Measurements from ENCODE around the gene ARID1B. TPM values are rescaled to one million over a fixed set of nuclear protein-coding genes. Genes with fewer than 3 reads are reported as not detected.
A peak's percentile ranks its signal among the peaks of the same experiment; 100 is the strongest.

Gene ARID1B
- polyA plus RNA-seq, 4 donors = 7.3 to 43.5 (median 17.0) TPM

GRCh38 chr6:156925718-156926607 lies 148.8 kb downstream of the ARID1B start:
- FAIRE-seq = no peak

DNA sequence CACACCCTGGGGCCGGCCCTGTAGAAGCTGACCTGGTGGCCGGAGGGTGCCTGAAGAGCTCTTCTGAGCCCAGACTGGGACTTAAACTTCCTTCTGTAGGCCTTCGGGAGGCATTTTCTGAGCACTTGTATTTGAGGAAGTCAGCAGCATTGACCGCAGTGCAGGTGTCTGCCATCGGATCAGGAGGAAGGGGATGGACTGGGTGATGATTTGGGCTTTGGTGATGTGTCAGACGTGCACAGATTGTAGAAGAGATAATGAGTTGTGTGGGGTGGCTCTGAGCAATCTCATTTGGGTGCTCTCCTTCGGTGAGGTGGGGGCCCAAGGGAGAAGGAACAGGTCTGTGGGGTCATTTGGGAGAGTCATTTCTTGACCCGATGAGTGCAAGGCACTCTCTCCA lies 150.9 kb downstream of the ARID1B start:
- 88 to 98% (median 89%) methylated on average over 8 of the region's 8 CpGs for WGBS, 3 donors
- peaks cover 4 to 13% (median 6%) of the 10 kb centered on the region in 3 donors for H3K4me1 ChIP-seq (ENCODE audit: control insufficient read depth in 3 of 3, insufficient read depth in 2 of 3, low read depth in 1 of 3, low read length in 2 of 3)
- H3K4me3 ChIP-seq (ENCODE audit: low read depth in 1 of 3, low read length in 3 of 3) = no peak overlapping the region
- no peaks in the 10 kb centered on the region for H3K9me3 ChIP-seq (ENCODE audit: control insufficient read depth in 2 of 2, insufficient read depth in 1 of 2, low read depth in 1 of 2, low read length in 1 of 2)
- DNase-seq (no peak), FAIRE-seq (no peak)
- H3K36me3 ChIP-seq (ENCODE audit: control insufficient read depth in 3 of 3, insufficient read depth in 2 of 3, low read depth in 1 of 3, low read length in 3 of 3) = peaks cover 0 to 13% (median 0%) of the 10 kb centered on the region in 3 donors
- no peak overlapping the region for H3K27ac ChIP-seq (ENCODE audit: low read depth in 1 of 3, low read length in 2 of 3)
- no peaks in the 10 kb centered on the region for H3K27me3 ChIP-seq (ENCODE audit: control insufficient read depth in 3 of 3, insufficient read depth in 3 of 3, low read length in 3 of 3)

More at GRCh38 chr6:156925718-156926607, 148.8 kb downstream of the ARID1B start:
- peak; percentile 16 to 20 for DNase-seq
- Histone ChIP-seq H3K27me3 (ENCODE audit: control insufficient read depth in 3 of 3, insufficient read depth in 3 of 3, low read length in 3 of 3) (no peaks in the 10 kb centered on the region), H3K4me1 (ENCODE audit: control insufficient read depth in 3 of 3, insufficient read depth in 2 of 3, low read depth in 1 of 3, low read length in 2 of 3) (peaks cover 0 to 6% (median 6%) of the 10 kb centered on the region in 3 donors), H3K4me3 (ENCODE audit: low read depth in 1 of 3, low read length in 3 of 3) (no peak overlapping the region), H3K9me3 (ENCODE audit: control insufficient read depth in 2 of 2, insufficient read depth in 1 of 2, low read depth in 1 of 2, low read length in 1 of 2) (no peaks in the 10 kb centered on the region), H3K27ac (ENCODE audit: low read depth in 1 of 3, low read length in 2 of 3) (no peak overlapping the region), H3K36me3 (ENCODE audit: control insufficient read depth in 3 of 3, insufficient read depth in 2 of 3, low read depth in 1 of 3, low read length in 3 of 3) (peaks cover 0 to 13% (median 0%) of the 10 kb centered on the region in 3 donors)
- WGBS, 3 donors = 52 to 65% (median 65%) methylated on average over 3 of the region's 3 CpGs

GRCh38 chr6:156928972-156929371 lies 151.8 kb downstream of the ARID1B start:
- no peak for FAIRE-seq
- H3K27me3 ChIP-seq (ENCODE audit: control insufficient read depth in 3 of 3, insufficient read depth in 3 of 3, low read length in 3 of 3) = no peaks in the 10 kb centered on the region
- H3K36me3 ChIP-seq (ENCODE audit: control insufficient read depth in 3 of 3, insufficient read depth in 2 of 3, low read depth in 1 of 3, low read length in 3 of 3) = peaks cover 0 to 13% (median 0%) of the 10 kb centered on the region in 3 donors
- H3K4me3 ChIP-seq (ENCODE audit: low read depth in 1 of 3, low read length in 3 of 3) = no peak overlapping the region
- no peak for DNase-seq
- no peak overlapping the region for H3K27ac ChIP-seq (ENCODE audit: low read depth in 1 of 3, low read length in 2 of 3)
- no peaks in the 10 kb centered on the region for H3K9me3 ChIP-seq (ENCODE audit: control insufficient read depth in 2 of 2, insufficient read depth in 1 of 2, low read depth in 1 of 2, low read length in 1 of 2)
- 69 to 79% (median 78%) methylated on average over 5 of the region's 5 CpGs for WGBS, 3 donors
- peaks cover 6 to 13% (median 6%) of the 10 kb centered on the region in 3 donors for H3K4me1 ChIP-seq (ENCODE audit: control insufficient read depth in 3 of 3, insufficient read depth in 2 of 3, low read depth in 1 of 3, low read length in 2 of 3)

GRCh38 chr6:156931283-156931682 lies 154.1 kb downstream of the ARID1B start:
- Histone ChIP-seq H3K27me3 (ENCODE audit: control insufficient read depth in 3 of 3, insufficient read depth in 3 of 3, low read length in 3 of 3) (no peaks in the 10 kb centered on the region), H3K4me3 (ENCODE audit: low read depth in 1 of 3, low read length in 3 of 3) (no peak overlapping the region), H3K36me3 (ENCODE audit: control insufficient read depth in 3 of 3, insufficient read depth in 2 of 3, low read depth in 1 of 3, low read length in 3 of 3) (peaks cover 0 to 16% (median 0%) of the 10 kb centered on the region in 3 donors), H3K27ac (ENCODE audit: low read depth in 1 of 3, low read length in 2 of 3) (no peak overlapping the region), H3K9me3 (ENCODE audit: control insufficient read depth in 2 of 2, insufficient read depth in 1 of 2, low read depth in 1 of 2, low read length in 1 of 2) (no peaks in the 10 kb centered on the region), H3K4me1 (ENCODE audit: control insufficient read depth in 3 of 3, insufficient read depth in 2 of 3, low read depth in 1 of 3, low read length in 2 of 3) (peaks cover 3 to 9% (median 6%) of the 10 kb centered on the region in 3 donors)
- FAIRE-seq (no peak), DNase-seq (no peak)
- WGBS, 3 donors = 98 to 99% (median 99%) methylated on average over 3 of the region's 3 CpGs

- H3K4me3 ChIP-seq (ENCODE audit: low read depth in 1 of 3, low read length in 3 of 3) = no peak overlapping the region
- peaks cover 0 to 11% (median 0%) of the 10 kb centered on the region in 3 donors for H3K36me3 ChIP-seq (ENCODE audit: control insufficient read depth in 3 of 3, insufficient read depth in 2 of 3, low read depth in 1 of 3, low read length in 3 of 3)
- H3K9me3 ChIP-seq (ENCODE audit: control insufficient read depth in 2 of 2, insufficient read depth in 1 of 2, low read depth in 1 of 2, low read length in 1 of 2) = no peaks in the 10 kb centered on the region
- DNase-seq = peak; percentile 50 to 71
- peaks cover 3 to 9% (median 6%) of the 10 kb centered on the region in 3 donors for H3K4me1 ChIP-seq (ENCODE audit: control insufficient read depth in 3 of 3, insufficient read depth in 2 of 3, low read depth in 1 of 3, low read length in 2 of 3)
- peak overlapping the region in 2 of 3 donors; percentile 3 to 5 for H3K27ac ChIP-seq (ENCODE audit: low read depth in 1 of 3, low read length in 2 of 3)
- 17 to 44% (median 26%) methylated on average over 7 of the region's 7 CpGs for WGBS, 3 donors
- no peak for FAIRE-seq
- H3K27me3 ChIP-seq (ENCODE audit: control insufficient read depth in 3 of 3, insufficient read depth in 3 of 3, low read length in 3 of 3) = no peaks in the 10 kb centered on the region
Measured at GRCh38 chr6:156933201-156934068, 156.3 kb downstream of the ARID1B start.

DNA sequence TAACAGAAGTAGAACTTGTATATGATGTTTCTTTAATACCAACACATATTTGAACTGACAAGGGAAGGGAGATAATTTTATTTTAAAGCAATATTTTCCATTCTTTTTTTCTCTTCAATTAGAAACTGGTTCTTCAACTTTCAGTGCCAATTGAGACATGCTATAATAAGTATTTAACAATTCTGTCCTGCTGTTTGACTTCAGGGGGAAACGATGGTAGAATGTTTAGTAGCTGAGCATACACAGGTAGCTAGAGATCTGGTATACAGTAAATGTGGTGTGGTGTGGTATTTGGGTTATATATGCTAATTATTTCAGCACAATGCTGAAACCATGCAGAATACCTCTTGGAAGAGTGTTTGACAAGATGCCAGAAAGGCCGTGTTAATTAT lies 156.9 kb downstream of the ARID1B start:
- H3K9me3 ChIP-seq (ENCODE audit: control insufficient read depth in 2 of 2, insufficient read depth in 1 of 2, low read depth in 1 of 2, low read length in 1 of 2) = no peaks in the 10 kb centered on the region
- FAIRE-seq (no peak), DNase-seq (peak; percentile 15 to 30)
- WGBS, 3 donors = 21 to 47% (median 30%) methylated on average over 2 of the region's 2 CpGs
- H3K4me3 ChIP-seq (ENCODE audit: low read depth in 1 of 3, low read length in 3 of 3) = no peak overlapping the region
- H3K36me3 ChIP-seq (ENCODE audit: control insufficient read depth in 3 of 3, insufficient read depth in 2 of 3, low read depth in 1 of 3, low read length in 3 of 3) = peaks cover 0 to 8% (median 0%) of the 10 kb centered on the region in 3 donors
- no peak overlapping the region for H3K27ac ChIP-seq (ENCODE audit: low read depth in 1 of 3, low read length in 2 of 3)
- peaks cover 3 to 9% (median 6%) of the 10 kb centered on the region in 3 donors for H3K4me1 ChIP-seq (ENCODE audit: control insufficient read depth in 3 of 3, insufficient read depth in 2 of 3, low read depth in 1 of 3, low read length in 2 of 3)
- H3K27me3 ChIP-seq (ENCODE audit: control insufficient read depth in 3 of 3, insufficient read depth in 3 of 3, low read length in 3 of 3) = no peaks in the 10 kb centered on the region

GRCh38 chr6:156935000-156935399 lies 157.8 kb downstream of the ARID1B start:
- Histone ChIP-seq H3K4me3 (ENCODE audit: low read depth in 1 of 3, low read length in 3 of 3) (no peak overlapping the region), H3K4me1 (ENCODE audit: control insufficient read depth in 3 of 3, insufficient read depth in 2 of 3, low read depth in 1 of 3, low read length in 2 of 3) (peaks cover 3 to 9% (median 8%) of the 10 kb centered on the region in 3 donors), H3K27me3 (ENCODE audit: control insufficient read depth in 3 of 3, insufficient read depth in 3 of 3, low read length in 3 of 3) (no peaks in the 10 kb centered on the region), H3K9me3 (ENCODE audit: control insufficient read depth in 2 of 2, insufficient read depth in 1 of 2, low read depth in 1 of 2, low read length in 1 of 2) (no peaks in the 10 kb centered on the region), H3K27ac (ENCODE audit: low read depth in 1 of 3, low read length in 2 of 3) (no peak overlapping the region), H3K36me3 (ENCODE audit: control insufficient read depth in 3 of 3, insufficient read depth in 2 of 3, low read depth in 1 of 3, low read length in 3 of 3) (peaks cover 0 to 5% (median 0%) of the 10 kb centered on the region in 3 donors)
- FAIRE-seq (no peak), DNase-seq (no peak)
- WGBS, 3 donors = 96 to 98% (median 96%) methylated on average over 5 of the region's 5 CpGs

DNA sequence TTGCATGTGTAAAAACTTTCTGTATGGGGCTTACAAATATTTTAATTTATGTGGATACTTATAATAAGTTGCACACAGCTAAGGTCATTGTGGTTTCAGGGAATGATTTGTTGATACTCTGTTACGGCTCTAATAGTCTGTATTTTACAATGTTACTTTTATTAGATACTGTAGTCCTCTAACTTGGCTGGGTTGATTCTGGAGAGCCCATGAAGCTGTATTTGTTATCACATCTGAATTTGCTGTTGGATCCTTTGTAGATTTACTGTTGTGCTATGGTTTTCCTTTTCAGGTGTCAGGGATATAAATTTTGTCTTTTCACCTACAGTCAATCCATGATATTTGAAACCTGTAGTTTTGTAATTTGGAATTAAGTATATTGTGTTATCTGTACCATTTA lies 161.0 kb downstream of the ARID1B start:
- Histone ChIP-seq H3K4me3 (ENCODE audit: low read depth in 1 of 3, low read length in 3 of 3) (no peak overlapping the region), H3K27me3 (ENCODE audit: control insufficient read depth in 3 of 3, insufficient read depth in 3 of 3, low read length in 3 of 3) (no peaks in the 10 kb centered on the region), H3K4me1 (ENCODE audit: control insufficient read depth in 3 of 3, insufficient read depth in 2 of 3, low read depth in 1 of 3, low read length in 2 of 3) (peaks cover 3% of the 10 kb centered on the region in 3 donors), H3K36me3 (ENCODE audit: control insufficient read depth in 3 of 3, insufficient read depth in 2 of 3, low read depth in 1 of 3, low read length in 3 of 3) (peaks cover 0 to 11% (median 2%) of the 10 kb centered on the region in 3 donors), H3K9me3 (ENCODE audit: control insufficient read depth in 2 of 2, insufficient read depth in 1 of 2, low read depth in 1 of 2, low read length in 1 of 2) (no peaks in the 10 kb centered on the region), H3K27ac (ENCODE audit: low read depth in 1 of 3, low read length in 2 of 3) (no peak overlapping the region)
- DNase-seq = no peak
- 47 to 72% (median 54%) methylated on average over 1 of the region's 1 CpG for WGBS, 3 donors
- no peak for FAIRE-seq

All from small intestine (tissue), 7 donors.